ENCODE measurements around the gene KDM2A.

Gene KDM2A

DNA sequence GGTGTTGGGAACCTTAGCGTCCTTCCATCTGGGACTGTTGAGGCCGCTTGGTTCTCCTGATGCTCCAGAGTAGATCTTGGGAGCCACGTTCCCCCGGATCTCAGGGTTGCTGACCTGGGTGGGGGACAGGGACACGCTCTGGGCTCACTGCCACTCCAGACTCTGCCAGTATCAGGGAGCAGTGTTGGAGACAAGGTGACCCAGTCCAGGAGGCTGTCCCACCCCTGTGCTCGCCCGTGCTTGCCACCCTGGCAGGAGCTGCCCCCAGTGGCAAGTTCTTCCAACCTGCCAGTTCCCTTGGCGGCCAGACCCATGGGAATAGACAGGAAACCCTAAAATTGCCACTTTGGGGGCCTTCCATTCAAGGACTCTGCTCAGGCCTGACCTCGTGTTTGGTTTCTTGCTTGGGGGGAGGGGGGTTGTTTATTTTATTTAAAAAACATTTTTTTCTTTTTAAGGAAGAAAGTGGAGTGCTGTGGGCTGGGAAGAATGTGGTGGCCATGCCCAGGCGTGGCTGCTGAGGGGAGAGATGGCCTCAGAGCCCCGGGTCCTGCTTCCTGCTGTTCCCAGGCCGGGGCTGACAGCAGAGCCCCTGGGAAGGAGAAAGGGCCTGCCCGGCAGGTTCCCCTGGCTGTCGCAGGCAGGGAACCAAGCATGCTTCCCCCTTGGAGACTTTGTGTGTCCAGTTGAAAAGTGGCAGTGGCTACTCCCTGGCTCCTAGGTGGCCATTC, 154.4 kb downstream of the KDM2A start:
- DNase-seq (ENCODE audit: low spot score): no peak

DNA sequence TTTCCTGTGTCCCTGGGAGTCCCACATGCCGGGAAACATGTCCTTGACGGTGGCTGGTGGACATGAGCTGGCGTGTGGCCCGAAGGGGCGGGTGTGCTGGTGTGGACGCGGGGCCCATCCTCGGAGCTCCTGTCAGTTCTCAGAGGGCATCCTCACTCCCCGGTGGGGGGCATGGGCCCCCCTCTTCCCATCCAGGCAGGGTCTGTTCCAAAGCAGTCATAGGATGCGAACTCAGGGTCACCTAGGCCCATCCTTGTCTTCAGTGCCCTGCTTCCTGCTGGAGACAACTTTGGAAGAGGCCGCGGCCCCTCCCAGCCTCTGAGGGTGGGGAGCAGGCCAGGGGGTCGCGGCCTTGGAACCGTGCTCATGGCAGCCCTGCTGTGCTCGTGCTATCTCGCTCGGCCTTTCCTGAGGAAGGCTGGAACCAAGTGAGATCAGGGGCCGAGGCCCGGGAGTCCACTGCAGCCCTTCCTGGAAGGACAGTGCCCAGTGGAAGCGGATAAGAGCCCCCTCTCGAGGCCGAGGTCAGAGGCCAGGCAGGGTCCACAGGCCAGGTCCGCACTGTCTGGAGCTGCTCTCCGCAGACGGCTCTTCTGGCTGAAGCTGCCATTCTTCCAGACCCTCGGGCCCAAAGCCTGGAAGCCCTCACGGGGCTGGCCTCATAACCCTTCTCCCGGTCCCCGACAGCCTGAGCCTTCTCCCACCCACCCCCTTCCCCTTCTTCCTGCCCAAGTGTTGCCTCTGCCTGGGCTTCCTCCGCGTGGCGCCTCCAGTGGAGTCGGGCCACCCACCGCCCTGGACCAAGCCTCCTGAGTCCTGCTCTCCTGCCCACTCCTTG, 155.9 kb downstream of the KDM2A start:
- DNase-seq (ENCODE audit: low spot score): no peak

DNA sequence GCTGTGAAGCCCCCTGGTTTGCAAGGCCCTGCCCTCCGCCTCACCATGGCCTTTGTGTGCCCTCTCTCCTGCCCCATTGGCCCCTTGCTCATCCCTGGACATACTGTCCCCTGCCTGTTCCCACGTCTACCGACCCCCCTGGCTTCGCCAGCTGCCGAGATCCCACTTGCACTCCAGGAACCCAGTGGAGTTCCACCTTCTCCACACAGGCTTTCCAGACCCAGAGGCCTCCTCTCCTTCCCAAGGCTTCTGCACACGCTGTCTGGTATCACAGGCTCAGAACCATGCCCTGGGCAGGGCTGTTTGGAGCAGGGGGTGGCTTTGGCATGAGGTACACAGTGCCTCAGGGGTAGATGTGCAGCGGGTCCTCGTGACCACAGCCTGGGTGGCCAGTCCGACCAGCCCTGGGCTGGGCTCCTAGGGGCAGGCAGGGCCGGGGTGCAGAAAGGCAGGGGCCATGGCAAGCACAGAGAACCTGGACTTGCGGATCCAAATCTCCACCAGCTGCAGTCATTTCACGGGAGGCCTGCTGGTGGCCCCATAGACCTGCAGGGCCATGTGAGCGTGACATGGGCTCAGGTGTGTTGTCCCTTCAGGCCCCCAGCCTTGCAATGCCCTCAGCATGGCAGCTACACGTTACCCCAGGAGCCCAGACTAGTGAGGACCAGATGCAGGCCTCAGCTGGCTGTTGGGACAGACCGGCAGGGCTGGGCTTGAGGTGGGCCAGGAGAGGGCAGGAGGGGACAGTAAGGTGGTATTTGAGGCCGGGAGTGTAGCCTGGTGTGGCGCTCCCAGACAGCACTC, 156.7 kb downstream of the KDM2A start:
- DNase-seq (ENCODE audit: low spot score): no peak

DNA sequence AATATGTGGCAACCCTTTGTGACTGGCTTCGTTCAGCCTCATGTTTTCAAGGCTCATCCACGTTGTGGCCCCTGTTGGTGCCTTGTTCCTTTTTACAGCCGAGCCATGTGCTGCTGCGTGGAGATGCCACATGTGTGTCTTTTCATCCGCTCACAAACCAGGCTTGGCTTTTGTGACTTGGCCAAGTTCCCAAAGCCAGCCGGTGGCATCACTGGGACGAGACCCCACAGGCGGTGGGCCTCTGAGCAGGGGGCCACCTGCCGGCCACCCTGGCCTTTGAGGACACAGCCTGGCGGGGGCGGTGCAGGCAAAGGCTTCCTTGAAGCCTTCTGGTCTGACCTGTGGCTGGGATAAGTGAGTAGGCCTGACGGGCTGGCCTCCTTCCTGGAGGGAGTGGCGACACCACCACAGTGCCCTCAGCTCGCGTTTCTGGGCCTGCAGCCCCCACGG, 157.7 kb downstream of the KDM2A start:
- DNase-seq (ENCODE audit: low spot score): no peak

DNA sequence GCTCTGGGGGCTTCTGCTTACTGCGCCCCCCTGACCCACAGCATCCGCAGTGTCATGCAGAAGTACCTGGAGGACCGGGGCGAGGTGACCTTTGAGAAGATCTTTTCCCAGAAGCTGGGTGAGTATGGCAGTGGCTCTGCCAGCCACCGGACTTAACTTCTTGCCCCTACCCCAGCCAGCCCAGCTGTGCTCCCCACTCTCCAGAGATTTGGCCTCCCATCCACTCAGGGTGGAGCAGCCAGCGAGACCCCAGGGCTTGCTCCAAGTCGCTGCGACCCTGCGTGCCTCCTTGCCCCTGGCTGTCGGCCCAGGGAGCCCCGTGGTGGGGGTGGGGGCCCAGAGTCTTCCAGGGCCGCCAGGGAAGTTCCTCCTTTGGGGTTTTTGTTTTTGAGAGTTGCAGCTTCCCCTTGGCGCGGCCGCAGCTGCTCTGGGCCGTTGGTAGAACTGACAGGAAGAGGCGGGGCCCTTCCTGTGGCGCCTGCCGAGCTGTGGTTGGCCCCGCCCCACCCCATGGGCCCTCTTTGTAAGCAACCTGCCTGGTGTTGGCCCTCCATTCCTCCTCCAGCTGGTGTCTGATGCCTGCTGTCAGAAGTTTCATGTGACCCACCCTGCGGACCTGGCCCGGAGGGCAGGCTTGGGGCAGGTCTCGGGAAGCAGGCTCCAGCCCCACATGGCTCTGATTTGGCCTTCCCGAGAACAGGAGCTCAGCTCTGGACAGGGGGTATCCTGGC, 158.3 kb downstream of the KDM2A start:
- peak; percentile 76 for DNase-seq (ENCODE audit: low spot score)

DNA sequence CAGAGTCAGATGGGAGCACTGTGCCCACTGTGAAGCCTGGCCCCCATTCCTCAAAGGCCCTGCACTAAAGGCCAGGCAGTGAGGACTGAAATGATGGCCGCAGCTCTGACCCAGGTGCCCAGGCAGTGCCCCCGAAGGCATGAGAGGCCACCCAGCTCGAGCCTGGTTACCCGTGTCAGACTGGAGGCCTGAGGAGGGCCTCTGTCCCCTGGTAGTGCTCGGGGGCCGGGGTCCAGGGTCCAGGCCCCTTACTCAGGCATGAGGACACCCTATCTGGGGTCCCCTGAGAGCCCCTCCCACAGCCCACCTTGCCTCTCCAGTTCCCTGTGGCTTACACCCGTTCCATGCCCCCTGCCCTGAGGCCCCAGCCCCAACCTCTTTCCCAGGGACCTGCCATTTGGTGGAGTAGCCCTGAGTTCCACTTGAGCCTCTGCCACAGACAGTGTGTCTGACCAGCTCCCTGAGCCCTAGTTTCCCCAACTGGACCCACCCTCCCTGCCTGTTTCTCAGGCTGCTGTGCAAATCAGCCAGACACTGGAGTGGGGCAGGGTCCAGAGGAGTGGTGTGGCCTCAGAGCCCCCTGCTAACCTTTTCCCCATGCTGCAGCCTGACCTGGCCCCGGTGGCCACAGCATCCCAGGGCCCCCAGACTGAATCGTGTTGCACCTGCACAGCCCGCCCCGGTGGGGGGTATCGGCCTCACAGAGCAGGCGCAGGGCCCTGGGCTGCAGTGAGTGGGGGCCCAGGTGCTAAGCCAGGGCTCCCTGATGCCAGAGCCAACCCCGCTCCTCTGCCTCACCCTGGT, 159.3 kb downstream of the KDM2A start:
- no peak for DNase-seq (ENCODE audit: low spot score)

DNA sequence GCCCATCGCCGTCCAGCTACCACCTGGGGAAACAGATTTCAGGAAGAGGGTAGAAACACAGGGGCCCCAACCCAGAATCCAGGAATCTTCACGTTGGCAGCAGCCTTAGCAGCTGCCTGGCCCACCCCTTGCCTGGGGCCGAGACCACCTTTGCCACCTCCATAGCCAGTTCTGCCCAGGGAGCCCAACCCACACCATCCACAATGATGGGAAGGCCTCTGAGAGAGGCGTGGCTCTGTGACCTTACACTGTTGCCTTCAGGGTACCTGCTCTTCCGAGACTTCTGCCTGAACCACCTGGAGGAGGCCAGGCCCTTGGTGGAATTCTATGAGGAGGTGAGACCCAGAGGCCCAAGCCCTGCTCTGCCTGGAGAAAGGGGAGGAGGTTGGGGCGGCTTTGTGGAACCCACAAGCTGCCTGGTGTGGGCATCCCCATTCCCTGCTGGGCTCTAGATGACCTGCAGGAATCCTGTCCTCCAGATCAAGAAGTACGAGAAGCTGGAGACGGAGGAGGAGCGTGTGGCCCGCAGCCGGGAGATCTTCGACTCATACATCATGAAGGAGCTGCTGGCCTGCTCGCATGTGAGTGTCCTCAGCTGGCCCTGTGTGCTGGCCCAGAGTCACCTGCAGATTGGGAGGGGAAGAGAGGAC, 160.0 kb downstream of the KDM2A start:
- DNase-seq (ENCODE audit: low spot score): no peak

DNA sequence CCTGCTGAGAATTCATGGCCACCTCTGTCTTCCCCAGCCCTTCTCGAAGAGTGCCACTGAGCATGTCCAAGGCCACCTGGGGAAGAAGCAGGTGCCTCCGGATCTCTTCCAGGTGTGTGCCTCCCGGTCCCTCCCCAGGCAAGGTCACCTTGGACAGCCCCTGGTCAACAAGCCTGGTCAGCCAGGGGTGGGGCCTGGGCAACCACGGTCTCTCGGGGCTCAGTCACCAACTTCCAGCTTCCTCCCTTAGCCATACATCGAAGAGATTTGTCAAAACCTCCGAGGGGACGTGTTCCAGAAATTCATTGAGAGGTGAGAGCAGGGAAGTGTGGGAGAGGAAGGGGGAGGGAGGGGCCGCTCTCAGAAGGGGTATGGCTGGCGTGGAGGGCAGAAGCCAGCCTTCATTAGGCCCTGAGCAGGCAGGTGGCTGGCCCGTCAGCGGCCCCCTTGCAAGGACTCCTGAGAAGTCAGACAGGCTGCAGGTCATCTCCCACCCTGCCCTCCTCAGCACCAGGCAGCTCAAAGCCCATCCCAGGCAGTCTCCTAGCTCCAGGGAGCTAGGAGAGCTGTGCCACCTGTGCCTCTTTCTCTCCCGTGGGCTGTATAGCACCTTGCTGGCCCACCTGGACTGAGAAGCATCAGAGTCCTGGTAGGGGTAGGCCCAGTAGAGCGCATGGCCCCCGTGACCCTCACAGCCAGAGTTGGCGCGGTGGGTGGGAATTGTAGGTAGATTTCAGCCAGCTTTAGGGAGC, 160.7 kb downstream of the KDM2A start:
- DNase-seq (ENCODE audit: low spot score): no peak

DNA sequence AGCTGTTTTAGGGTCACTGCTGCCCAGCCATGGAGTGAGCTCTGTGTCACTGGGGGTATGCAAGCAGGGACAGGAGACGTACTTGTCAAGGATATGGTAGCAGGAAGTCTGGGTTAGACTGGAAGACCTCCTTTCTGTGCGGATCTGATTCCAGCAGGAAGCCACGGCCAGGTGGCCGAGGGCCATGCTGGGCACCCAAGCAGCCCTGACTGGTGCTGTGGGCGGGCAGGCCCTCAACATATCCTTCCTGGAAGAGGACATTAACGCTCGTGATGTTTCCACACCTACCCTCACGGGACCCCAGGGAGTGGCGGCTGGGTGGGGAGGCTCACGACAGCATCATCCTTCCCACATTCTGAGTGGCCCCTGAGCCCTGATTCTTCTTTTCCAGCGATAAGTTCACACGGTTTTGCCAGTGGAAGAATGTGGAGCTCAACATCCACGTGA, 161.3 kb downstream of the KDM2A start:
- DNase-seq (ENCODE audit: low spot score): no peak

DNA sequence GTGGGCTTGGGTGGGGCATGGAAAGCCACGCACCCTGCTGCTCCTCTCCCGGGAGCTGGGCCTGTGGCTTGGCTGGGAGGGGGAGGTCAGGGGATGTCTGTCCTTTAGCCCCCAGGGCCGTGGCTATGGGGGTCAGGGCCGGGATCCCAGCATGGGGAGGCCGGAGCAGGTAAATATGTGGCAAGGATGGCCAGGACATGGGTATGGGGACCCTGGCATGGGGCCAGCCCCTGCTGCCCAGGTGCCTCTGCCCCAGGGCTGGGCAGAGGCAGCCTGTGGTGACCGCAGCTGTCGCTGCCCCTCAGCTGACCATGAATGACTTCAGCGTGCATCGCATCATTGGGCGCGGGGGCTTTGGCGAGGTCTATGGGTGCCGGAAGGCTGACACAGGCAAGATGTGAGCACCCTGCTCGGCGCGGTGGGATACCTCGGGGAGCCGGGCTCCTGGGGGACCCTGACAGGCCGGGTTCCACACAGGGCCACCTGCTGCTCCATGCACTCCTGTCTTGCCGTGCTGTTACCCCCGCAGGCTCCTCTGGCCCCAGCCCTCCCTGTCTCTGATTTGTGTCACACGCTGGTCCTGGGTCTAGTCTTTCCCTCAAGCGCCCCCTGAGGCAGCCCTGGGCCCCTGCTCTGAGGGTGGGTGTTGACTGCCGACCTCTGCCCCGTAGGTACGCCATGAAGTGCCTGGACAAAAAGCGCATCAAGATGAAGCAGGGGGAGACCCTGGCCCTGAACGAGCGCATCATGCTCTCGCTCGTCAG, 161.9 kb downstream of the KDM2A start:
- DNase-seq (ENCODE audit: low spot score): no peak

DNA sequence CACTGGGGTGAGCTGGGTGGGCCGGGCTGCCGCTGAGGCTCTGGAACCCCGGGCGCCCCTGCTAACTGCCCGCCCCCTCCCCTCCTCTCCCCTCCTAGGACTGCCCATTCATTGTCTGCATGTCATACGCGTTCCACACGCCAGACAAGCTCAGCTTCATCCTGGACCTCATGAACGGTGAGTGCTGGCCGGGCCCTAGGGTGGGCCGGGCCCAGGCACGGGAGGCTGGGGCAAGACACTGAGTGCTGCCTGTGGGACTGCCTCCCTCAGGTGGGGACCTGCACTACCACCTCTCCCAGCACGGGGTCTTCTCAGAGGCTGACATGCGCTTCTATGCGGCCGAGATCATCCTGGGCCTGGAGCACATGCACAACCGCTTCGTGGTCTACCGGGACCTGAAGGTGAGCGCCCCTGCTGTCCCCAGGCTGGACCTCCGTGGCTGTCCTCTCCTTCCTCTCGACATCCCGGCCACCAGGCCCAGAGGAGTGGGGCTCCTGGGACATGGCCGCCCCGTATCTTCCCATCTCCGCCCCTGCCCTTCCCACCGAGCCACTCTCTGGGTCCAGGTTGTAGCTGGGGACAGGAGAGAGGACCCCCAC, 162.6 kb downstream of the KDM2A start:
- DNase-seq (ENCODE audit: low spot score): no peak

DNA sequence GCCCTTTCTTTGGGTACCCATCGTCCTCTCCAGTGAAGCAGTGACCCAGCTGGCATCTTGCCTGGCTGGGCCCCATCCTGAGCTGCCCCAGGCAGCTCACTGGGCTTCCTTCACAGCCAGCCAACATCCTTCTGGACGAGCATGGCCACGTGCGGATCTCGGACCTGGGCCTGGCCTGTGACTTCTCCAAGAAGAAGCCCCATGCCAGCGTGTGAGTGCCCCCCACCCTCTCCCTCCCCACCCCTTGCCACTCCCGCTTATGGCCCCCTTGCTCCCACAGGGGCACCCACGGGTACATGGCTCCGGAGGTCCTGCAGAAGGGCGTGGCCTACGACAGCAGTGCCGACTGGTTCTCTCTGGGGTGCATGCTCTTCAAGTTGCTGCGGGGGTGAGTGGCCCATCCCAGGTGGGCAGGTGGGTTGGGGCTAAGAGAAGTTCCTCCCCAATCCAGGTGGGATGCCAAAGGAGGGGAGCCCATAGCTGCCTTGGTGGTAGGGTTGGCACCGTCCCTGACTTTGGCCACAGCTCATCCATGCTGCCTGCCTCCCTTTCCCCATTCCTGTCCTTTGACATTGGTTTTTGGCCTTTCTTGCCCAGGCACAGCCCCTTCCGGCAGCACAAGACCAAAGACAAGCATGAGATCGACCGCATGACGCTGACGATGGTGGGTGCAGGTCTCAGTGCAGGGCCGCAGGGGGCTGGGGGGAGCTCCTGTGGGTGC, 163.3 kb downstream of the KDM2A start:
- DNase-seq (ENCODE audit: low spot score): no peak

DNA sequence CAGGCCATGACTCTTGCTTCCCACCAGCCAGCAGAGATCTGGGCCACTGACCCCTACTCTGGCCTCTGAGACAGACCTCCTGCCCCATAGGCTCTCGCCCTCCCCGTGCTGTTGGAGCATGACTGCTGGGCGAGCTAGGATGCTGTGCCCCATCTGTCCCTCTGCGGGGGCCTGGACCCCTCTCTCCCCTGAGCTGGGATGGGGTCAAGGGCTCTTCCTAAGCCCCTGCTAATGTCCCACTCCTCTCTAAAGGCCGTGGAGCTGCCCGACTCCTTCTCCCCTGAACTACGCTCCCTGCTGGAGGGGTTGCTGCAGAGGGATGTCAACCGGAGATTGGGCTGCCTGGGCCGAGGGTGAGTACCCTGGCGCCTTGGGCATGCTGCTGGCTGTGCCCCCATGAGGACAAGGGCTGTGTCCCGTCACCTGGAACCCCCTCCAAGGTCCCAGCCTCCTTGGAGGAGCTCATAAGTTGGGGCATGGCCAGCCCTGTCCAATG, 163.9 kb downstream of the KDM2A start:
- DNase-seq (ENCODE audit: low spot score): no peak

DNA sequence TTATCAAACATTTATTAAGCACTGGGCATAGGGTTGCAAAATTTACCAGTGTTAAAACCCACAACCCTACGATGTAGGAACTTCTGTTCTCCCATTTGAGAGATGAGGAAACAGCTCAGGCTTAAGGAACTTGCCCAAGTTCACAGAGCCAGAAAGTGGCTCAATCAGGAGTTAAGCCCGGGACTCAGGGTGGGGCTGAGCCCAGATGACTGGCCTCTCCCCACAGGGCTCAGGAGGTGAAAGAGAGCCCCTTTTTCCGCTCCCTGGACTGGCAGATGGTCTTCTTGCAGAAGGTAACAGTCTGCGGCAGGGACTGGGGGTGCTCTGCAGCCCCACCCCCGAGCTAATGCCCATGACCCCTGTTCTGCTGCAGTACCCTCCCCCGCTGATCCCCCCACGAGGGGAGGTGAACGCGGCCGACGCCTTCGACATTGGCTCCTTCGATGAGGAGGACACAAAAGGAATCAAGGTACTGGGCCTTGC, 164.5 kb downstream of the KDM2A start:
- no peak for DNase-seq (ENCODE audit: low spot score)

DNA sequence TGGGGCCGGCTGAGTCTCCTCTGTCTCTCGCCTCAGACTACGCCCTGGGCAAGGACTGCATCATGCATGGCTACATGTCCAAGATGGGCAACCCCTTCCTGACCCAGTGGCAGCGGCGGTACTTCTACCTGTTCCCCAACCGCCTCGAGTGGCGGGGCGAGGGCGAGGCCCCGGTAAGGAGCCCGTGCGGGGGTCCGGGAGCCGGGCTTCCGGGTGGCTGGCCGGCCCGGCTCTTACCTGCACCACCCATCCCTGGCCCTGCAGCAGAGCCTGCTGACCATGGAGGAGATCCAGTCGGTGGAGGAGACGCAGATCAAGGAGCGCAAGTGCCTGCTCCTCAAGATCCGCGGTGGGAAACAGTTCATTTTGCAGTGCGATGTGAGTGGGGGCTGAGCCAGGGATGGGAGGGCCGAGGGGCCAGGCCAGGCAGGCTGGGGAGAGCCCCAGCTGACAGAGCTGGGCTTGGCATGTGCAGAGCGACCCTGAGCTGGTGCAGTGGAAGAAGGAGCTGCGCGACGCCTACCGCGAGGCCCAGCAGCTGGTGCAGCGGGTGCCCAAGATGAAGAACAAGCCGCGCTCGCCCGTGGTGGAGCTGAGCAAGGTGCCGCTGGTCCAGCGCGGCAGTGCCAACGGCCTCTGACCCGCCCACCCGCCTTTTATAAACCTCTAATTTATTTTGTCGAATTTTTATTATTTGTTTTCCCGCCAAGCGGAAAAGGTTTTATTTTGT, 165.9 kb downstream of the KDM2A start:
- no peak for DNase-seq (ENCODE audit: low spot score)

DNA sequence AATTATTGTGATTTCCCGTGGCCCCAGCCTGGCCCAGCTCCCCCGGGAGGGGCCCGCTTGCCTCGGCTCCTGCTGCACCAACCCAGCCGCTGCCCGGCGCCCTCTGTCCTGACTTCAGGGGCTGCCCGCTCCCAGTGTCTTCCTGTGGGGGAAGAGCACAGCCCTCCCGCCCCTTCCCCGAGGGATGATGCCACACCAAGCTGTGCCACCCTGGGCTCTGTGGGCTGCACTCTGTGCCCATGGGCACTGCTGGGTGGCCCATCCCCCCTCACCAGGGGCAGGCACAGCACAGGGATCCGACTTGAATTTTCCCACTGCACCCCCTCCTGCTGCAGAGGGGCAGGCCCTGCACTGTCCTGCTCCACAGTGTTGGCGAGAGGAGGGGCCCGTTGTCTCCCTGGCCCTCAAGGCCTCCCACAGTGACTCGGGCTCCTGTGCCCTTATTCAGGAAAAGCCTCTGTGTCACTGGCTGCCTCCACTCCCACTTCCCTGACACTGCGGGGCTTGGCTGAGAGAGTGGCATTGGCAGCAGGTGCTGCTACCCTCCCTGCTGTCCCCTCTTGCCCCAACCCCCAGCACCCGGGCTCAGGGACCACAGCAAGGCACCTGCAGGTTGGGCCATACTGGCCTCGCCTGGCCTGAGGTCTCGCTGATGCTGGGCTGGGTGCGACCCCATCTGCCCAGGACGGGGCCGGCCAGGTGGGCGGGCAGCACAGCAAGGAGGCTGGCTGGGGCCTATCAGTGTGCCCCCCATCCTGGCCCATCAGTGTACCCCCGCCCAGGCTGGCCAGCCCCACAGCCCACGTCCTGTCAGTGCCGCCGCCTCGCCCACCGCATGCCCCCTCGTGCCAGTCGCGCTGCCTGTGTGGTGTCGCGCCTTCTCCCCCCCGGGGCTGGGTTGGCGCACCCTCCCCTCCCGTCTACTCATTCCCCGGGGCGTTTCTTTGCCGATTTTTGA, 166.8 kb downstream of the KDM2A start:
- DNase-seq (ENCODE audit: low spot score): no peak

All from hematopoietic multipotent progenitor cell treated with erythropoietin and hydrocortisone succinate and interleukin-3 and kit ligand, for 15 days (in vitro differentiated cells).